HCT116 (cell line): Measurements from ENCODE around the gene CEP70. TPM values are rescaled to one million over a fixed set of nuclear protein-coding genes. Genes with fewer than 3 reads are reported as not detected.

Source experiments
- ATAC-seq: fragments of 200-7000 bp; cut with Tn5 transposase; 2 replicates; pipeline ENCODE4 v1.9.1; 2020; ENCODE audit warnings: mild to moderate bottlenecking, moderate library complexity
- BruUV-seq: library from RNA; stranded (reverse); fragments of 400-500 nt; replicated peaks from 2 replicates; lab custom pipeline; 2021; lab: Mats Ljungman, UMichigan
- CTCF ChIA-PET: fragments of 300-600 bp; sonication (Branson Sonifier 250); formaldehyde crosslinking; loops from one replicate; lab custom pipeline; 2021; ENCODE audit warnings: antibody characterized with exemption; lab: Charles Lee
- POLR2A ChIA-PET: fragments of 300-600, 350-600 bp; sonication (Branson Sonifier 250); formaldehyde crosslinking; loops from one replicate; lab custom pipeline; 2021; ENCODE audit warnings: antibody characterized with exemption; lab: Charles Lee
- RAD21 ChIA-PET, 2 experiments: fragments of 300-600 bp; sonication (Branson Sonifier 250); formaldehyde crosslinking; loops; one replicate each; lab custom pipeline; 2023; ENCODE audit warnings: low total read pairs in 2 of 2; ENCODE audit not compliant: uncharacterized antibody in 2 of 2, unreplicated experiment in 2 of 2, low non-redundant PET in 1 of 2; lab: Charles Lee
- DNase-seq: peaks from one replicate; pipeline ENCODE4 v3.0.0-alpha.2; 2010; ENCODE audit warnings: low read depth, low spot score
- H2AFZ ChIP-seq: fragments of 200-600 bp; shearing (Covaris generic), sonication (generic); 2 replicates; pipeline ENCODE4 v1.6.1; 2017; ENCODE audit warnings: low read depth, mixed run types, mixed read lengths, antibody characterized with exemption, low read length; ENCODE audit not compliant: poor library complexity, severe bottlenecking
- H3K27ac ChIP-seq: 2 replicates; pipeline ENCODE4 v1.5.1; 2012; ENCODE audit warnings: low read depth, low read length
- H3K27me3 ChIP-seq: fragments of 200-600 bp; sonication (generic); 2 replicates; pipeline ENCODE4 v1.6.1; 2016; ENCODE audit warnings: mixed run types, low read length, mixed read lengths; ENCODE audit not compliant: insufficient read depth
- H3K36me3 ChIP-seq, 2 experiments: fragments of 200-500 bp in 1 of 2; fragments of 200-600 bp in 1 of 2; sonication (Bioruptor generic) in 1 of 2; sonication (generic) in 1 of 2; 2 replicates each; pipeline versions ENCODE4 v1.5.1 to v1.6.1; 2014 to 2016; ENCODE audit warnings: low read length in 2 of 2, inconsistent platforms in 1 of 2, mixed read lengths in 1 of 2, mixed run types in 1 of 2; ENCODE audit not compliant: insufficient read depth in 2 of 2, control insufficient read depth in 1 of 2
- H3K4me1 ChIP-seq, 2 experiments: fragments of 200-600 bp in 1 of 2; sonication (generic) in 1 of 2; 2 replicates each; pipeline versions ENCODE4 v1.5.1 to v1.6.1; 2012 to 2017; ENCODE audit warnings: low read length in 2 of 2, inconsistent platforms in 1 of 2, mild to moderate bottlenecking in 1 of 2, mixed read lengths in 1 of 2, mixed run types in 1 of 2, moderate library complexity in 1 of 2; ENCODE audit not compliant: insufficient read depth in 2 of 2, control insufficient read depth in 1 of 2
- H3K4me2 ChIP-seq: fragments of 200-600 bp; sonication (generic); 2 replicates; pipeline ENCODE4 v1.6.1; 2017; ENCODE audit warnings: mixed run types, low read length, mixed read lengths
- H3K4me3 ChIP-seq, 2 experiments: fragments of 200-600 bp in 1 of 2; sonication (generic) in 1 of 2; replicated peaks in 1 of 2; 2 replicates each; pipeline ENCODE4 v1.5.1; 2011 to 2016; ENCODE audit warnings: low read length in 2 of 2, control low read depth in 1 of 2, low read depth in 1 of 2, mild to moderate bottlenecking in 1 of 2, mixed read lengths in 1 of 2, mixed run types in 1 of 2
- H3K79me2 ChIP-seq: fragments of 200-600 bp; sonication (generic); 2 replicates; pipeline ENCODE4 v1.6.1; 2017; ENCODE audit warnings: mild to moderate bottlenecking, mixed run types, low read length, moderate library complexity, mixed read lengths; ENCODE audit not compliant: insufficient read depth
- H3K9ac ChIP-seq: fragments of 200-600 bp; sonication (generic); 2 replicates; pipeline ENCODE4 v1.6.1; 2016; ENCODE audit warnings: low read length, mixed read lengths
- H3K9me2 ChIP-seq: fragments of 200-600 bp; sonication (generic), shearing (Covaris generic); 2 replicates; pipeline ENCODE4 v1.6.1; 2017; ENCODE audit warnings: mixed run types, mild to moderate bottlenecking, moderate library complexity; ENCODE audit not compliant: insufficient read depth
- H3K9me3 ChIP-seq, 2 experiments: fragments of 200-500 bp in 1 of 2; fragments of 200-600 bp in 1 of 2; sonication (Bioruptor generic) in 1 of 2; sonication (generic) in 1 of 2; 2 replicates each; pipeline ENCODE4 v1.6.1; 2014 to 2017; ENCODE audit warnings: low read length in 2 of 2, mixed read lengths in 2 of 2, inconsistent platforms in 1 of 2, low read depth in 1 of 2, mild to moderate bottlenecking in 1 of 2, mixed run types in 1 of 2, moderate library complexity in 1 of 2; ENCODE audit not compliant: control insufficient read depth in 1 of 2, insufficient read depth in 1 of 2
- H4K20me1 ChIP-seq: fragments of 200-600 bp; sonication (generic), shearing (Covaris generic); 2 replicates; pipeline ENCODE4 v1.6.1; 2017; ENCODE audit warnings: mixed run types, mild to moderate bottlenecking, moderate library complexity; ENCODE audit not compliant: insufficient read depth
- CBX3 ChIP-seq: IDR thresholded peaks from 2 replicates; pipeline ENCODE4 v1.6.1; 2012; ENCODE audit warnings: low read depth
- CEBPB ChIP-seq: IDR thresholded peaks from 2 replicates; pipeline ENCODE4 v1.6.1; 2012; ENCODE audit warnings: low read depth
- ELF1 ChIP-seq: IDR thresholded peaks from 2 replicates; pipeline ENCODE4 v1.6.1; 2012; ENCODE audit warnings: low read depth, borderline replicate concordance
- EZH2phosphoT487 ChIP-seq: fragments of 200-600 bp; IDR thresholded peaks from 2 replicates; pipeline ENCODE4 v1.6.1; 2018; ENCODE audit warnings: antibody characterized with exemption, borderline replicate concordance
- JUND ChIP-seq: IDR thresholded peaks from 2 replicates; pipeline ENCODE4 v1.6.1; 2012
- POLR2A ChIP-seq: IDR thresholded peaks from 2 replicates; pipeline ENCODE4 v1.7.0; 2011; ENCODE audit warnings: borderline replicate concordance; ENCODE audit not compliant: insufficient read depth, insufficient read length; ENCODE audit errors: extremely low read depth
- POLR2AphosphoS5 ChIP-seq: IDR thresholded peaks from 2 replicates; pipeline ENCODE4 v1.6.1; 2011; ENCODE audit warnings: mild to moderate bottlenecking, low read depth, low read length, moderate library complexity
- RAD21 ChIP-seq: IDR thresholded peaks from 2 replicates; pipeline ENCODE4 v1.6.1; 2012; ENCODE audit warnings: low read depth, mild to moderate bottlenecking
- REST ChIP-seq: IDR thresholded peaks from 2 replicates; pipeline ENCODE4 v1.6.1; 2012; ENCODE audit warnings: low read depth
- SP1 ChIP-seq: IDR thresholded peaks from 2 replicates; pipeline ENCODE4 v1.6.1; 2012; ENCODE audit warnings: low read depth
- YY1 ChIP-seq: IDR thresholded peaks from 2 replicates; pipeline ENCODE4 v1.6.1; 2011; ENCODE audit warnings: low read length, low read depth, moderate library complexity, mild to moderate bottlenecking; ENCODE audit not compliant: insufficient replicate concordance; ENCODE audit errors: extremely low read depth
- ZBTB33 ChIP-seq: IDR thresholded peaks from 2 replicates; pipeline ENCODE4 v1.6.1; 2011; ENCODE audit warnings: mild to moderate bottlenecking, low read length, moderate library complexity; ENCODE audit not compliant: insufficient replicate concordance; ENCODE audit errors: extremely low read depth
- ZFX ChIP-seq: fragments of 450-650 bp; IDR thresholded peaks from 2 replicates; pipeline ENCODE4 v1.6.1; 2017
- ZNF274 ChIP-seq: fragments of 200-500 bp; sonication (Bioruptor generic); IDR thresholded peaks from 2 replicates; pipeline ENCODE4 v1.6.1; 2014; ENCODE audit warnings: mild to moderate bottlenecking, low read depth, low read length, inconsistent platforms
- intact Hi-C: fragments of 100-400 bp; cut with micrococcal nuclease; formaldehyde crosslinking; loops from 2 replicates; pipeline ENCODE4 v1.10.0; 2022
- total RNA-seq: library from RNA; stranded (reverse); gene quantifications from one replicate; pipeline ENCODE4 v1.2.1, GENCODE V29; 2021; ENCODE audit not compliant: unreplicated experiment

CEP70 gene
- total RNA-seq, 1 experiment from 2014 or later: 38.7 TPM

GRCh38 chr3:138497851-138498250 is 96.2 kb downstream of the CEP70 start:
- DNase-seq: no peak
- H3K79me2 ChIP-seq: no peaks in the 10 kb centered on the region
- RAD21 ChIA-PET: no interaction called here
- H3K9me2 ChIP-seq: no peaks in the 10 kb centered on the region
- TF ChIP-seq REST: no peak
- no peak for TF ChIP-seq ZFX
- TF ChIP-seq ZNF274: no peak
- TF ChIP-seq RAD21: no peak
- no peak for TF ChIP-seq CBX3
- no peak for TF ChIP-seq POLR2A
- no peak for TF ChIP-seq YY1
- TF ChIP-seq POLR2AphosphoS5: no peak
- no peak for TF ChIP-seq CEBPB
- no peak for TF ChIP-seq ZBTB33
- TF ChIP-seq ELF1: no peak
- TF ChIP-seq EZH2phosphoT487: no peak
- no peak for TF ChIP-seq JUND
- TF ChIP-seq SP1: no peak
- TF ChIP-seq, all 23 proteins: peak for 0
- H3K27ac ChIP-seq: no peak overlapping the region
- H3K9me3 ChIP-seq: no peaks in the 10 kb centered on the region
- BruUV-seq: no TSS peak
- no peak for ATAC-seq
- no peak overlapping the region for H3K4me3 ChIP-seq
- CTCF ChIA-PET: no interaction called here
- no peaks in the 10 kb centered on the region for H3K4me1 ChIP-seq
- intact Hi-C loops: no loop called here
- POLR2A ChIA-PET: no interaction called here
- H4K20me1 ChIP-seq: no peaks in the 10 kb centered on the region; the same call in 1 of the 2 replicates
- no peak overlapping the region for H3K9ac ChIP-seq
- no peak overlapping the region for H2AFZ ChIP-seq
- peaks cover 0 to 6% of the 10 kb centered on the region in 2 experiments; a peak in 2 of 4 replicates for H3K36me3 ChIP-seq
- H3K4me2 ChIP-seq: no peak overlapping the region
- no peaks in the 10 kb centered on the region for H3K27me3 ChIP-seq
